CD4-positive, alpha-beta T cell treated with Interleukin-21 for 1 hour (primary cell): ENCODE data around the gene NHERF2.
A peak's percentile ranks its signal among the peaks of the same experiment; 100 is the strongest.

Experiments used
- DNase-seq: peaks from one replicate; pipeline ENCODE4 v3.0.0-alpha.2; 2020

The NHERF2 gene

GRCh38 chr16:2026461-2027023 is at the start of gene NHERF2:
TSS of gene NHERF2 (plus strand) at chr16:2026902. CDS start at chr16:2027006, 104 bp downstream.
- DNase-seq: peak; percentile 32

- no peak for DNase-seq
These were observed 49.5 kb upstream of the NHERF2 start for GRCh38 chr16:1976951-1977874.

GRCh38 chr16:1977875-1978268 is 48.8 kb upstream of the NHERF2 start:
- no peak for DNase-seq

GRCh38 chr16:1978476-1979120 is 48.1 kb upstream of the NHERF2 start:
- DNase-seq: no peak

- DNase-seq: peak; percentile 48
These were observed 47.3 kb upstream of the NHERF2 start for GRCh38 chr16:1979271-1980029.

GRCh38 chr16:1980030-1980769 is 46.5 kb upstream of the NHERF2 start:
- DNase-seq: no peak

- DNase-seq: no peak
These were observed 46.0 kb upstream of the NHERF2 start for GRCh38 chr16:1980770-1981087.

- DNase-seq: no peak
These were observed 45.3 kb upstream of the NHERF2 start, which contains the start of gene NOXO1 for GRCh38 chr16:1981398-1981836. TSS of gene NOXO1 (minus strand) at chr16:1981469. CDS start at chr16:1981179, 290 bp downstream.

- DNase-seq: no peak
These were observed 44.7 kb upstream of the NHERF2 start for GRCh38 chr16:1982013-1982433.

- no peak for DNase-seq
These were observed 43.6 kb upstream of the NHERF2 start for GRCh38 chr16:1982991-1983543.

GRCh38 chr16:1983544-1984346 is 43.0 kb upstream of the NHERF2 start, which contains the start of gene GFER:
TSS of gene GFER (plus strand) at chr16:1984193. CDS start at chr16:1984219, 26 bp downstream.
- DNase-seq: peak; percentile 82

- no peak for DNase-seq
These were observed 42.1 kb upstream of the NHERF2 start for GRCh38 chr16:1984347-1985225.

- no peak for DNase-seq
These were observed 41.1 kb upstream of the NHERF2 start for GRCh38 chr16:1985466-1986150.

- DNase-seq: no peak
These were observed 39.5 kb upstream of the NHERF2 start for GRCh38 chr16:1987198-1987597.

GRCh38 chr16:1989209-1990100 is 37.2 kb upstream of the NHERF2 start, which contains the start of gene SYNGR3:
TSS of gene SYNGR3 (plus strand) at chr16:1989970. CDS start at chr16:1990103, 133 bp downstream.
- DNase-seq: no peak

GRCh38 chr16:1990101-1990350 is 36.7 kb upstream of the NHERF2 start:
- DNase-seq: no peak

GRCh38 chr16:1990351-1991134 is 36.2 kb upstream of the NHERF2 start:
- DNase-seq: peak; percentile 63
